Measurements from ENCODE around the gene NR6A1.

- no peak for TF ChIP-seq CTCF (conservative IDR thresholded peaks at IDR 0.05; ENCODE audit: low read length)
- TF ChIP-seq EZH2phosphoT487 (IDR thresholded peaks at IDR 0.05; ENCODE audit: borderline replicate concordance) = no peak
Observed at GRCh38 chr9:124629600-124629999, 141.5 kb downstream of the NR6A1 start.

Data from Loucy (cell line).